Pulmonary artery endothelial cell (primary cell): Measurements from ENCODE around the gene TAOK3. TPM values are rescaled to one million over a fixed set of nuclear protein-coding genes. Genes with fewer than 3 reads are reported as not detected.

Experiments
- DNase-seq: peaks from one replicate; pipeline ENCODE4 v3.0.0-alpha.2; 2011; ENCODE audit warnings: low read depth, low spot score
- total RNA-seq: library from RNA; depleted of rRNA; stranded (reverse); fragments of >200 nt; gene quantifications from 2 replicates; pipeline ENCODE4 v1.2.3, GENCODE V29; 2014

Gene TAOK3
- total RNA-seq, 1 donor from 2014 or later, result 31.4 TPM

GRCh38 chr12:118213452-118213851 is 159.3 kb downstream of the TAOK3 start:
- no peak for DNase-seq

- DNase-seq, result no peak
Observed at GRCh38 chr12:118212606-118213005, 160.1 kb downstream of the TAOK3 start.

- no peak for DNase-seq
Observed at GRCh38 chr12:118206107-118206412, 166.6 kb downstream of the TAOK3 start.

- no peak for DNase-seq
Observed at GRCh38 chr12:118193958-118194357, 178.7 kb downstream of the TAOK3 start.

GRCh38 chr12:118193477-118193876 is 179.2 kb downstream of the TAOK3 start:
- DNase-seq, result no peak

GRCh38 chr12:118190266-118190665 is 182.4 kb downstream of the TAOK3 start:
- DNase-seq, result no peak

- no peak for DNase-seq
Observed at GRCh38 chr12:118189741-118190191, 182.9 kb downstream of the TAOK3 start.

GRCh38 chr12:118188690-118189371 is 183.9 kb downstream of the TAOK3 start:
- DNase-seq, result no peak

- no peak for DNase-seq
Observed at GRCh38 chr12:118187751-118188435, 184.8 kb downstream of the TAOK3 start.

- no peak for DNase-seq
Observed at GRCh38 chr12:118185602-118186397, 186.9 kb downstream of the TAOK3 start.

GRCh38 chr12:118183711-118184110 is 189.0 kb downstream of the TAOK3 start:
- peak; percentile 32 for DNase-seq

GRCh38 chr12:118183155-118183554 is 189.6 kb downstream of the TAOK3 start:
- DNase-seq, result no peak

- no peak for DNase-seq
Observed at GRCh38 chr12:118175823-118176447, 196.8 kb downstream of the TAOK3 start.

GRCh38 chr12:118166946-118167345 is 205.8 kb downstream of the TAOK3 start:
- DNase-seq, result no peak

- DNase-seq, result no peak
Observed at GRCh38 chr12:118164798-118165486, 207.8 kb downstream of the TAOK3 start.

GRCh38 chr12:118160536-118160935 is 212.2 kb downstream of the TAOK3 start:
- no peak for DNase-seq

- no peak for DNase-seq
Observed at GRCh38 chr12:118151755-118152154, 221.0 kb downstream of the TAOK3 start.

- no peak for DNase-seq
Observed at GRCh38 chr12:118150625-118151024, 222.1 kb downstream of the TAOK3 start.

GRCh38 chr12:118148287-118148686 is 224.4 kb downstream of the TAOK3 start:
- DNase-seq, result no peak

GRCh38 chr12:118145798-118146156 is 226.9 kb downstream of the TAOK3 start:
- no peak for DNase-seq

GRCh38 chr12:118145113-118145797 is 227.5 kb downstream of the TAOK3 start:
- no peak for DNase-seq
